ENCODE measurements around the gene OARD1. TPM values are rescaled to one million over a fixed set of nuclear protein-coding genes. Genes with fewer than 3 reads are reported as not detected.
"Not testable (repeated sequence)": the region's sequence is repeated elsewhere in the genome, so short reads cannot be mapped to it uniquely, and the experiment has no call there.

OARD1 gene, protein sequence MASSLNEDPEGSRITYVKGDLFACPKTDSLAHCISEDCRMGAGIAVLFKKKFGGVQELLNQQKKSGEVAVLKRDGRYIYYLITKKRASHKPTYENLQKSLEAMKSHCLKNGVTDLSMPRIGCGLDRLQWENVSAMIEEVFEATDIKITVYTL
- total RNA-seq (ENCODE audit: unreplicated experiment) = 24.4 TPM
- long read RNA-seq, transcript OARD1-210 (6 exons, 3,330 nt) = major isoform, 9 of 18 reads
- long read RNA-seq, partial matches to known transcripts = 0 of 18 reads
- long read RNA-seq, other reads (novel, unspliced or antisense) = 4 of 18 reads

DNA sequence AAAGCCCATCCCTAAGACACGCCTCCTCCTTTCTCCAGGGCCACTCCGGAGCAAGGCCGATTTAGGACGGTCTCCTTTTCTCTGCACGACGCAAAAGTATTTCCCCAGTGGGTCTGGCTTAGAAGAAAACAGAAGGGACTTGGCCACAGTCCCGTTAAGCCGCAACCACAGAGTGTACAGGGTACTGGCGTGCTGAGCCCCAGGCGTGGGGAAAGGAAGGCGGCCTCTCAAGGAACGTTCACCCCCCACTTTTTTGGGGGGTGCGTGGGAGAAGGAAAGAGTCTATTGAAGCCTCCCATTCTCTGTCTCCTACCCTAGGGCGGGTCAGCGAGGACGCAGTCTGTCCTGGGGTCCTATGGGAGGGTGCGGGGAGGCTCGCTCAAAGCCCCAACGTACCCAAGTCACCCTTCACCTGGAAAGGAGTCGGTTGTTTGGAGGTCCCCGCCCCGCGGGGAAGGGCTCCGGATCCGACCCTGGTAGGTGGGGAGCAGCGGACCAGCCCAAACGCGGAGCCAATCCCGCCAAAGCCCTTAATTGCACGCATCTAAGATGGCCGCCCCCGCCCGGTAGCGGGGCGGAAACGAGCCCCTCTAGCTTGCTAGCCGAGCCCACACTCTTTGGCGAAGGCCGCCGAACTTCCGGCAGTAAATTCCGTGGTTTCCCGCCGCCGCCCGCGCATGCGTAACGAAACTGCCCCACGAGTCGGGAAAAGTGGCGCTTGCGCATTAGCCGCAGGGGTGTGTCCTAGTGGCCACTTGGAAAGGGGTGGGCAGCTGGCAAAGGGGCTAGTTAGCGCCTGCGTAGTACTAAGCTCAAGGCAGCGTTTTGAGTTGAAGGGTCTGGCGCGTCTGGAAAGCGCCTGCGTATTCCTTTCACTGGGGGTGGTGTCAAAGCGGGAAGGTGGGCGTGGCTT, at the start of gene OARD1:
Gene OARD1, minus strand, starts transcription at position 434 of the 913 bp plus-strand sequence. CDS start 722 bp downstream, outside the sequence.
- peak; percentile 99 for DNase-seq

DNA sequence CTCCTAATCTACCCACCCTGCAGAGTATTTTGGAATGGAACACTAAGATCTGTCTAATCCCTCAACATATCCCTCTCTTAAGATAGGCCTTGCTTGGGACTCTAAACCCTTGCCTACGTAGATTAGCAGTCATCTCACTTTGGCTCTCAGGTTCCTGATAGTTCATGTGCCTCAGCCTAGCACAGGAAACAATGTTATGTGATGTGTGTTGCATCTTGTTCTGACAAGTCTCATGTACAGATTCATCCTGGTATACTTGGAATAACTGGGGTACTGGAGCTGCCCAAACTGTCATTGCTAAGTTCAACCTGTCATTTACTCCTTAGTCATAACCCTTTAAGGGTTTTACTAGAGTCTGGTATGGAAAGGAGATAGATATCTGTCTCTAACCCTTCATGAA, 47.9 kb upstream of the OARD1 start:
- Mint-ChIP-seq H3K4me1 (ENCODE audit: low read depth, unreplicated experiment) (peaks cover 6% of the 10 kb centered on the region), H3K27ac (ENCODE audit: unreplicated experiment) (no peak overlapping the region)

More for the DNA sequence above, at the start of gene OARD1:
- peak within 1 kb of the TSS; percentile 85 for H3K27ac Mint-ChIP-seq (ENCODE audit: unreplicated experiment)
- H3K4me3 Mint-ChIP-seq (ENCODE audit: unreplicated experiment) = peak within 1 kb of the TSS; percentile 91
- H3K36me3 Mint-ChIP-seq (ENCODE audit: unreplicated experiment) = peaks cover 4% of the 10 kb centered on the region
- H3K27me3 Mint-ChIP-seq (ENCODE audit: unreplicated experiment) = peaks cover 11% of the 10 kb centered on the region
- TF ChIP-seq, protein P1, sequence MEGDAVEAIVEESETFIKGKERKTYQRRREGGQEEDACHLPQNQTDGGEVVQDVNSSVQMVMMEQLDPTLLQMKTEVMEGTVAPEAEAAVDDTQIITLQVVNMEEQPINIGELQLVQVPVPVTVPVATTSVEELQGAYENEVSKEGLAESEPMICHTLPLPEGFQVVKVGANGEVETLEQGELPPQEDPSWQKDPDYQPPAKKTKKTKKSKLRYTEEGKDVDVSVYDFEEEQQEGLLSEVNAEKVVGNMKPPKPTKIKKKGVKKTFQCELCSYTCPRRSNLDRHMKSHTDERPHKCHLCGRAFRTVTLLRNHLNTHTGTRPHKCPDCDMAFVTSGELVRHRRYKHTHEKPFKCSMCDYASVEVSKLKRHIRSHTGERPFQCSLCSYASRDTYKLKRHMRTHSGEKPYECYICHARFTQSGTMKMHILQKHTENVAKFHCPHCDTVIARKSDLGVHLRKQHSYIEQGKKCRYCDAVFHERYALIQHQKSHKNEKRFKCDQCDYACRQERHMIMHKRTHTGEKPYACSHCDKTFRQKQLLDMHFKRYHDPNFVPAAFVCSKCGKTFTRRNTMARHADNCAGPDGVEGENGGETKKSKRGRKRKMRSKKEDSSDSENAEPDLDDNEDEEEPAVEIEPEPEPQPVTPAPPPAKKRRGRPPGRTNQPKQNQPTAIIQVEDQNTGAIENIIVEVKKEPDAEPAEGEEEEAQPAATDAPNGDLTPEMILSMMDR (IDR thresholded peaks at IDR 0.05; ENCODE audit: partially characterized antibody, unreplicated experiment) = no peak
- peaks cover 31% of the 10 kb centered on the region for H3K4me1 Mint-ChIP-seq (ENCODE audit: low read depth, unreplicated experiment)
- peaks cover 13% of the 10 kb centered on the region for H3K9me3 Mint-ChIP-seq (ENCODE audit: unreplicated experiment)

DNA sequence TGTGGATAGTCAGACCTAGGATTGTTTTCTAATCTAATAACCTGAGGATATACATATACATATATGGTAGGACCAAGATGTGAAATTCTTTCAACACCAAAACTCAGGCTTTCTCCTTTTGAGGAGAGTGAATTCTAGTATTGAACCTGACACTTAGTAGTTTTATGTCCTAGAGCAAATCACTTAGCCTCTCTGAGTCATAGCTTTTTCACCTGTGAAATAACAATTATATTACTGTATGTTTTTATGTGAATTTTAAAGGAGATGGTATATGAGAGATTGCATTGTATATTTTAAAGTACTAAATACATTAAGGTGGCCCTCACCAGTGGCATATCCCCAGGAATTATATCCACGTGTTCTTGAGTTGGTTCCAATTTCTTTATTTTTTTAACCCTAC, 47.4 kb upstream of the OARD1 start:
- H3K36me3 Mint-ChIP-seq (ENCODE audit: unreplicated experiment) = no peaks in the 10 kb centered on the region
- H3K9me3 Mint-ChIP-seq (ENCODE audit: unreplicated experiment) = no peaks in the 10 kb centered on the region
- H3K4me3 Mint-ChIP-seq (ENCODE audit: unreplicated experiment) = no peak overlapping the region

More for the DNA sequence above, 47.9 kb upstream of the OARD1 start:
- no peak for DNase-seq
- H3K9me3 Mint-ChIP-seq (ENCODE audit: unreplicated experiment) = no peaks in the 10 kb centered on the region
- no peaks in the 10 kb centered on the region for H3K36me3 Mint-ChIP-seq (ENCODE audit: unreplicated experiment)
- peaks cover 1% of the 10 kb centered on the region for H3K27me3 Mint-ChIP-seq (ENCODE audit: unreplicated experiment)
- TF ChIP-seq, protein P1 (IDR thresholded peaks at IDR 0.05; ENCODE audit: partially characterized antibody, unreplicated experiment) = no peak
- no peak overlapping the region for H3K4me3 Mint-ChIP-seq (ENCODE audit: unreplicated experiment)

DNA sequence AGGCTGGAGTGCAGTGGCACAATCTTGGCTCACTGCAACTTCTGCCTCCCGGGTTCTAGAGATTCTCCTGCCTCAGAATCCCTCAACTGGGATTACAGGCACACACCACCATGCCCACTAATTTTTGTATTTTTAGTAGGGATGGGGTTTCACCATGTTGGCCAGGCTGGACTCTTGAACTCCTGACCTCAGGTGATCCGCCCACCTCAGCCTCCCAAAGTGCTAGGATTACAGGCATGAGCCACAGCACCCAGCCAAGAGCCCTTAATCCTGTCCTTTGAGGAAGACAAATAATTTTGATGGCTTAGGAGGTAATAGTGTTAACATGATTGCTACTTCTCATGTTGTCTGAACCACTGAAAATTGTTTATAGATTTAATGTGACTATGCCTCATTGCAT, 42.9 kb upstream of the OARD1 start:
- not testable (repeated sequence) for H3K27ac Mint-ChIP-seq (ENCODE audit: unreplicated experiment); H3K9me3 Mint-ChIP-seq (ENCODE audit: unreplicated experiment); H3K27me3 Mint-ChIP-seq (ENCODE audit: unreplicated experiment); H3K36me3 Mint-ChIP-seq (ENCODE audit: unreplicated experiment); H3K4me3 Mint-ChIP-seq (ENCODE audit: unreplicated experiment); H3K4me1 Mint-ChIP-seq (ENCODE audit: low read depth, unreplicated experiment); DNase-seq

More for the DNA sequence above, 47.4 kb upstream of the OARD1 start:
- Mint-ChIP-seq H3K4me1 (ENCODE audit: low read depth, unreplicated experiment) (peaks cover 6% of the 10 kb centered on the region), H3K27ac (ENCODE audit: unreplicated experiment) (no peak overlapping the region), H3K27me3 (ENCODE audit: unreplicated experiment) (no peaks in the 10 kb centered on the region)
- DNase-seq = no peak
- TF ChIP-seq, protein P1 (IDR thresholded peaks at IDR 0.05; ENCODE audit: partially characterized antibody, unreplicated experiment) = no peak

DNA sequence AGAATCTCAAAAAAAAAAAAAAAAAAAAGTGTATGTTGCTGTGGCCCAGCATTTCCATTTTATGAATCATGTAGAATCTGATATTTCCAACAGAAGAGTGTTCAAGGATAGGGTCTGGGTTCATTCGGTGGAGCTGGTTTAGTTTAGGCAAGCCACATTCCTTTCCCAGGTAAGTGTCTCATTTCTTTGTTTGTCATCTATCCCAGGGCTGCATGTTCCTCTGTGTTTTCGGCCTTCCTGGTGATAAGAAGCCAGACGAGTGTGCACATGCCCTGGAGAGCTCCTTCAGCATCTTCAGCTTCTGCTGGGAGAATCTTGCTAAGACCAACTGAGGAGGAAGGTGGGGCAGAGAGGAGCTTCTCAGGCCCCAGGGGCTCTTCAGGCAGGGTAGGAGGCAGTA, 38.9 kb upstream of the OARD1 start:
- TF ChIP-seq, protein P1 (IDR thresholded peaks at IDR 0.05; ENCODE audit: partially characterized antibody, unreplicated experiment) = no peak
- no peaks in the 10 kb centered on the region for H3K27me3 Mint-ChIP-seq (ENCODE audit: unreplicated experiment)
- H3K4me3 Mint-ChIP-seq (ENCODE audit: unreplicated experiment) = no peak overlapping the region
- H3K9me3 Mint-ChIP-seq (ENCODE audit: unreplicated experiment) = no peaks in the 10 kb centered on the region
- no peaks in the 10 kb centered on the region for H3K36me3 Mint-ChIP-seq (ENCODE audit: unreplicated experiment)
- H3K27ac Mint-ChIP-seq (ENCODE audit: unreplicated experiment) = no peak overlapping the region
- DNase-seq = no peak
- no peaks in the 10 kb centered on the region for H3K4me1 Mint-ChIP-seq (ENCODE audit: low read depth, unreplicated experiment)
